ENCODE results near the gene CNTN4. TPM values are rescaled to one million over a fixed set of nuclear protein-coding genes. Genes with fewer than 3 reads are reported as not detected.

Gene CNTN4
- total and polyA plus RNA-seq, 3 experiments from 2014 or later = not detected

- peaks cover 0 to 5% (median 3%) of the 10 kb centered on the region in 5 donors for H3K9me3 Mint-ChIP-seq
- ChIA-PET CTCF (no interaction called here), POLR2A (no interaction called here)
- no peak overlapping the region for H3K27ac Mint-ChIP-seq
- Histone ChIP-seq H3K27ac (ENCODE audit: low read depth, low read length) (no peak overlapping the region), H3K36me3 (ENCODE audit: insufficient read depth, low read length) (no peaks in the 10 kb centered on the region), H3K4me1 (ENCODE audit: insufficient read depth, low read length) (no peaks in the 10 kb centered on the region), H3K4me3 (ENCODE audit: low read length) (no peak overlapping the region), H3K27me3 (ENCODE audit: insufficient read depth, low read length, poor library complexity, severe bottlenecking) (peaks cover 4% of the 10 kb centered on the region), H3K9me3 (ENCODE audit: low read length) (no peaks in the 10 kb centered on the region)
- H3K4me1 Mint-ChIP-seq = peaks cover 1 to 9% (median 4%) of the 10 kb centered on the region in 3 donors
- H3K4me3 Mint-ChIP-seq = no peak overlapping the region
- peaks cover 12 to 15% of the 10 kb centered on the region in 2 donors for H3K27me3 Mint-ChIP-seq
- DNase-seq = no peak
- H3K36me3 Mint-ChIP-seq = no peaks in the 10 kb centered on the region
These were observed 3.7 kb upstream of the CNTN4 start for GRCh38 chr3:2094941-2095340.

DNA sequence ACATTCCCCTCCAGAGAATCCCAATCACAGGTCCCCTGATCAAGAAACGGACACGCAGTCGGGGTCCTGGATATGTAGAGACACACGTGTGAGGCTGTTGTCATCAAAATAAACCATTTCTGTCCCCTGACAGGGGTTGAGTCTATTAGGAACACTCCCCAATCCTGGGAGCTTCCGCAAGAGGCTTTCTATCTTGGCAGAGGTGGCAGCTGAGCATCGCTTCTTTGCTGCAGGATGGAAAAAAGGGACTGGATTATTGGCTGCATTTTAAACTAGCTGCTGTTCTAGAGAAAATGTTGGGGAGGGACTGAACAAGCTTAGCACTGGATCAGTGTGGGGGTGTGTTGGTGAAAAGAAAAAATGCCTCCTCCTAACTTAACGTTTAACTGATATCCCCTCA is 2.5 kb upstream of the CNTN4 start:
- H3K4me3 Mint-ChIP-seq = no peak overlapping the region

DNA sequence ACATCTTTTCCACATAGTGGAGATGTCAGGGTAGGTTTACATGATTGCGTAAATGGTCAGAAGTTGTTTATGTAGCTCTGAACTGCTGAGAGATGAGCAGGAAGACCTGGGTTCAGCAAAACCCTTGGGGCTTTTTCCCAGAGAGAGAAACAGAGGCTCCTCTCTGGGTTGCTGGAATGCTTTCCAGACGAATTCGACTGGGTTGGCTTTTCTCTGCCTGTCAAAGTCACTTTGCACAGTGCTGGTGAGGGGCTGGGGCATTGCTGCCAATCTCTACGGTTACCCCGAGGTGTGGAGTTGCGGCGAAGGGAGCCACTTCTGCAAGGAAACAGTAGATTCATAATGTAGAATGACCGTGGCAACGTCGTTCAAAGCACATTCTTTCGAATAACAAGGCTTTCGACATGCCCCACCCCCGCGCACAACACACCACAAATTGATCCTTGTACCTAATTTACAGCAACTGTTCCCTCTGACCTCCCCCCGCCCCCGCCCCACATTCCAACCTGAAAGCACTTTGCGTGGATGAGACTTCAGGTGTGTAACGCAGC is 950 bp upstream of the CNTN4 start:
- no peak overlapping the region for H3K4me3 ChIP-seq (ENCODE audit: low read length)
- peaks cover 15 to 28% of the 10 kb centered on the region in 2 donors for H3K27me3 Mint-ChIP-seq
- H3K27ac Mint-ChIP-seq = no peak overlapping the region
- H3K9me3 ChIP-seq (ENCODE audit: low read length) = no peaks in the 10 kb centered on the region
- no peaks in the 10 kb centered on the region for H3K36me3 ChIP-seq (ENCODE audit: insufficient read depth, low read length)
- no peaks in the 10 kb centered on the region for H3K36me3 Mint-ChIP-seq
- peak overlapping the region in 1 of 7 donors; percentile 72 for H3K4me3 Mint-ChIP-seq
- no peaks in the 10 kb centered on the region for H3K4me1 ChIP-seq (ENCODE audit: insufficient read depth, low read length)
- H3K27ac ChIP-seq (ENCODE audit: low read depth, low read length) = no peak overlapping the region
- peaks cover 3 to 11% (median 4%) of the 10 kb centered on the region in 3 donors for H3K4me1 Mint-ChIP-seq
- peaks cover 4% of the 10 kb centered on the region for H3K27me3 ChIP-seq (ENCODE audit: insufficient read depth, low read length, poor library complexity, severe bottlenecking)
- no peak for DNase-seq
- H3K9me3 Mint-ChIP-seq = peaks cover 0 to 11% (median 5%) of the 10 kb centered on the region in 5 donors
- CTCF ChIA-PET = no interaction called here
- POLR2A ChIA-PET = no interaction called here

More for the DNA sequence above, 2.5 kb upstream of the CNTN4 start:
- H3K27me3 Mint-ChIP-seq = peaks cover 15 to 28% of the 10 kb centered on the region in 2 donors
- Histone ChIP-seq H3K4me3 (ENCODE audit: low read length) (no peak overlapping the region), H3K36me3 (ENCODE audit: insufficient read depth, low read length) (no peaks in the 10 kb centered on the region), H3K9me3 (ENCODE audit: low read length) (no peaks in the 10 kb centered on the region), H3K27me3 (ENCODE audit: insufficient read depth, low read length, poor library complexity, severe bottlenecking) (peaks cover 4% of the 10 kb centered on the region), H3K27ac (ENCODE audit: low read depth, low read length) (no peak overlapping the region), H3K4me1 (ENCODE audit: insufficient read depth, low read length) (no peaks in the 10 kb centered on the region)
- DNase-seq = no peak
- H3K4me1 Mint-ChIP-seq = peaks cover 3 to 11% (median 4%) of the 10 kb centered on the region in 3 donors
- H3K36me3 Mint-ChIP-seq = no peaks in the 10 kb centered on the region
- POLR2A ChIA-PET = no interaction called here
- no peak overlapping the region for H3K27ac Mint-ChIP-seq
- CTCF ChIA-PET = no interaction called here
- H3K9me3 Mint-ChIP-seq = peaks cover 0 to 11% (median 5%) of the 10 kb centered on the region in 5 donors

DNA sequence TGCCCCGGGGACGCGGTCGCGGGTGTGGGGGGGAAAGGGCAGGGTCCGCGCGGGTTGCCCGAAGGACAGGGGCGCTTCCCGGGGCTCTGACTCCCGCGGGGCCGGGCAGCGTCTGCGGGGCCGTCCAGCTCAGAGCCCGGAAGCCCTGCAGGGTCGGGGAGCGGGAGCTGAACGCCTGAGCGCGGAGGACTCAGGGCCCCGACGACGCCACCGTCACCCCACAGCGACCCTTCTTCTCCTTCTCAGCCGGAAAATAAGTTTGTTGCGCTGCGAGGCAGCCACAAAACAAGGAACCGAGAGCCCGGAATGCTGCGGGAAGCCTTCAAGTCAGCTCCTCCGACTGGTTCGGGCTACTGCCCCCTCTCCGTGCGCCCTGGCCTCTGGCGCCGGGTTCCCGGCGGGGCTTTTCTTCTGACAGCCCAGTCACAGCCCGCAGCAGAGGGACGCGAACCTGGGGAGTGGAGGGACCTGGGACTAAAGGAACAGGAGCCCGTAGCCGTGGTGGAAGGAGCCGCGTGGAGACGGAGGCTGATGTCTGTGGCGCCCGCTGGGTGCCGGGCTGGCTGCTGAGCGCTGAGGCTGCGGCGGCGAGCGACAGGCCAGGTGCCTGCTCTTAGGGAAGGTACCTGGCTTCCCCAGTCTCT is 484 bp downstream of the CNTN4 start:
- no peak overlapping the region for H3K27ac ChIP-seq (ENCODE audit: low read depth, low read length)
- no peaks in the 10 kb centered on the region for H3K9me3 ChIP-seq (ENCODE audit: low read length)
- Mint-ChIP-seq H3K36me3 (no peaks in the 10 kb centered on the region), H3K27ac (no peak overlapping the region), H3K4me3 (no peak overlapping the region), H3K27me3 (peaks cover 15 to 28% of the 10 kb centered on the region in 2 donors), H3K9me3 (peaks cover 0 to 9% (median 5%) of the 10 kb centered on the region in 5 donors), H3K4me1 (peaks cover 3 to 11% (median 4%) of the 10 kb centered on the region in 3 donors)
- H3K27me3 ChIP-seq (ENCODE audit: insufficient read depth, low read length, poor library complexity, severe bottlenecking) = peaks cover 4% of the 10 kb centered on the region
- H3K36me3 ChIP-seq (ENCODE audit: insufficient read depth, low read length) = no peaks in the 10 kb centered on the region
- CTCF ChIA-PET = no interaction called here
- no peak overlapping the region for H3K4me3 ChIP-seq (ENCODE audit: low read length)
- no peaks in the 10 kb centered on the region for H3K4me1 ChIP-seq (ENCODE audit: insufficient read depth, low read length)
- DNase-seq = no peak
- POLR2A ChIA-PET = no interaction called here

- no peaks in the 10 kb centered on the region for H3K36me3 Mint-ChIP-seq
- no peak for DNase-seq
- Histone ChIP-seq H3K27me3 (ENCODE audit: insufficient read depth, low read length, poor library complexity, severe bottlenecking) (peaks cover 4% of the 10 kb centered on the region), H3K36me3 (ENCODE audit: insufficient read depth, low read length) (no peaks in the 10 kb centered on the region), H3K4me3 (ENCODE audit: low read length) (no peak overlapping the region), H3K4me1 (ENCODE audit: insufficient read depth, low read length) (no peaks in the 10 kb centered on the region), H3K9me3 (ENCODE audit: low read length) (no peaks in the 10 kb centered on the region), H3K27ac (ENCODE audit: low read depth, low read length) (no peak overlapping the region)
- peaks cover 3 to 11% (median 4%) of the 10 kb centered on the region in 3 donors for H3K4me1 Mint-ChIP-seq
- peak overlapping the region in 1 of 8 donors; percentile 23 for H3K27ac Mint-ChIP-seq
- H3K9me3 Mint-ChIP-seq = peaks cover 0 to 9% (median 5%) of the 10 kb centered on the region in 5 donors
- peaks cover 15 to 28% of the 10 kb centered on the region in 2 donors for H3K27me3 Mint-ChIP-seq
- POLR2A ChIA-PET = no interaction called here
- CTCF ChIA-PET = no interaction called here
- peak overlapping the region in 2 of 7 donors; percentile 10 to 52 for H3K4me3 Mint-ChIP-seq
These were observed 1.1 kb downstream of the CNTN4 start for GRCh38 chr3:2099779-2100191.

DNA sequence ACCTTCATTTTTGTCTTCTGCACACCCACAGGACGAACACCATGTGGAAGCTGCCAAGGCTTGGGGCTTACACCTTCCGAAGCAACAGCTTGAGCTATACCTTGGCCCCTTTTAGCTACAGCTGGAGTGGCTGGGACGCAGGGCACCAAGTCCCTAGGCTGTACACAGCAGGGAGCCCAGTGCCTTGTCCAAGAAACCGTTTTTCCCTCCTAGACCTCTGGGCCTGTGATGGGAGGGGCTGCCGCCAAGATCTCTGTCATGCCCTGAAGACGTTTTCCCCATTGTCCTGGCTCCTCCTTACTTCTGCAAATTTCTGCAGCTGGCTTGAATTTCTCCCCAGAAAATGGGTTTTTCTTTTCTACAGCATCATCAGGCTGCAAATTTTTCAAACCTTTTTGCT is 7.8 kb downstream of the CNTN4 start:
- ChIA-PET CTCF (no interaction called here), POLR2A (no interaction called here)
- H3K4me1 ChIP-seq (ENCODE audit: insufficient read depth, low read length) = no peaks in the 10 kb centered on the region
- no peaks in the 10 kb centered on the region for H3K36me3 ChIP-seq (ENCODE audit: insufficient read depth, low read length)
- no peaks in the 10 kb centered on the region for H3K9me3 ChIP-seq (ENCODE audit: low read length)
- H3K27me3 Mint-ChIP-seq = no peaks in the 10 kb centered on the region
- H3K36me3 Mint-ChIP-seq = no peaks in the 10 kb centered on the region
- no peak overlapping the region for H3K4me3 Mint-ChIP-seq
- DNase-seq = no peak
- no peaks in the 10 kb centered on the region for H3K4me1 Mint-ChIP-seq
- no peak overlapping the region for H3K27ac Mint-ChIP-seq
- H3K27ac ChIP-seq (ENCODE audit: low read depth, low read length) = no peak overlapping the region
- no peaks in the 10 kb centered on the region for H3K27me3 ChIP-seq (ENCODE audit: insufficient read depth, low read length, poor library complexity, severe bottlenecking)
- no peak overlapping the region for H3K4me3 ChIP-seq (ENCODE audit: low read length)
- peaks cover 0 to 8% (median 2%) of the 10 kb centered on the region in 5 donors for H3K9me3 Mint-ChIP-seq

GRCh38 chr3:2110597-2111117 is 12.0 kb downstream of the CNTN4 start:
- Mint-ChIP-seq H3K27me3 (no peaks in the 10 kb centered on the region), H3K27ac (no peak overlapping the region), H3K36me3 (no peaks in the 10 kb centered on the region), H3K9me3 (peaks cover 0 to 10% (median 6%) of the 10 kb centered on the region in 5 donors), H3K4me1 (no peaks in the 10 kb centered on the region), H3K4me3 (no peak overlapping the region)
- Histone ChIP-seq H3K36me3 (ENCODE audit: insufficient read depth, low read length) (no peaks in the 10 kb centered on the region), H3K27me3 (ENCODE audit: insufficient read depth, low read length, poor library complexity, severe bottlenecking) (no peaks in the 10 kb centered on the region), H3K4me1 (ENCODE audit: insufficient read depth, low read length) (no peaks in the 10 kb centered on the region), H3K9me3 (ENCODE audit: low read length) (no peaks in the 10 kb centered on the region), H3K27ac (ENCODE audit: low read depth, low read length) (no peak overlapping the region), H3K4me3 (ENCODE audit: low read length) (no peak overlapping the region)
- ChIA-PET CTCF (no interaction called here), POLR2A (no interaction called here)
- DNase-seq = no peak

DNA sequence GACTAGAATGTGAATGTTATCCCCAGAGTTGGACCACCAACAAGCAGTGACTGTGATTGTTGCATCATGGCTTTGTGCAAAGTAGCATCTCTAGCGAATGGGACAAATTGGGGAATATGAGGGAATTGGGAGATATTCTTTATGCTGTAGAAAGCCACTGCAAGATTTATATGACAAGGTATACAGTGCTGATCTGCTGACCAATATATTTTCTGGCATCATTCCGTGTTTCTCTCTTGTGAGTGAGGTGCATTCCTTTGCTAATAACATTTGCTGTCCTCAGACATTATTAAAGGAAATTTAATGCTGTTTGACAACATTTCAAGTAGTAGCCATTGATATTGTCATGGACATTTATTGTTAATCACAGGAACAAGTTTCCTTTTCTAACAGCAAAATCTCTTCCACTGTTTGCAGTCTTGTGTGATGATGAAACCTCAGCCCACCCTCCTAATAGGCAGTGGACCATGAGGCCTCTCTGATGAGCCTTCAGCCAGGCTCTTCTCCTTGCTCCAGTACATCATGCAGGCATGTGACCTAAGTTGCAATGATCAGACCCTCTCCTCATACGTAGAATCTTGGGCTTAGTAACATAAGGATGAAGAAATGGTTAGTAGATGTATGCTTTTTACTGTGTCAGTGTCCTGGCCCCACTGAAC is 16.1 kb downstream of the CNTN4 start:
- no peaks in the 10 kb centered on the region for H3K9me3 ChIP-seq (ENCODE audit: low read length)
- ChIA-PET POLR2A (no interaction called here), CTCF (no interaction called here)
- no peaks in the 10 kb centered on the region for H3K4me1 Mint-ChIP-seq
- no peak overlapping the region for H3K4me3 Mint-ChIP-seq
- H3K27ac ChIP-seq (ENCODE audit: low read depth, low read length) = no peak overlapping the region
- peaks cover 0 to 6% (median 3%) of the 10 kb centered on the region in 5 donors for H3K9me3 Mint-ChIP-seq
- no peak for DNase-seq
- H3K4me3 ChIP-seq (ENCODE audit: low read length) = no peak overlapping the region
- no peaks in the 10 kb centered on the region for H3K27me3 ChIP-seq (ENCODE audit: insufficient read depth, low read length, poor library complexity, severe bottlenecking)
- no peaks in the 10 kb centered on the region for H3K36me3 ChIP-seq (ENCODE audit: insufficient read depth, low read length)
- no peaks in the 10 kb centered on the region for H3K4me1 ChIP-seq (ENCODE audit: insufficient read depth, low read length)
- no peak overlapping the region for H3K27ac Mint-ChIP-seq
- no peaks in the 10 kb centered on the region for H3K36me3 Mint-ChIP-seq
- no peaks in the 10 kb centered on the region for H3K27me3 Mint-ChIP-seq

Data from CD8-positive, alpha-beta memory T cell (primary cell).